Measurements from ENCODE around the gene ZNF771. TPM values are rescaled to one million over a fixed set of nuclear protein-coding genes. Genes with fewer than 3 reads are reported as not detected.

The ZNF771 gene
- total and polyA plus RNA-seq, 9 of the 15 experiments (the other 6 are each of a cell fraction or from before 2014, with no cell fraction given): 1.5 to 12.6 (median 4.4) TPM

GRCh38 chr16:30409125-30410060, 2.0 kb downstream of the ZNF771 start (continued):
- TF ChIP-seq YY1 (IDR thresholded peaks at IDR 0.05; ENCODE audit: borderline replicate concordance in 1 of 3, control insufficient read depth in 1 of 3, extremely low read depth in 1 of 3, insufficient read depth in 3 of 3, insufficient read length in 1 of 3, insufficient replicate concordance in 2 of 3, low read depth in 1 of 3, low read length in 2 of 3) (peak in 2 of 3 experiments; percentile 39 to 40), ZNF184 (CRISPR knock-in tag; IDR thresholded peaks at IDR 0.05) (no peak), HCFC1 (IDR thresholded peaks at IDR 0.05; ENCODE audit: low read depth, low read length) (0 out of 2 replicates have a peak, but pooled peaks have one; percentile 33), MAFK (IDR thresholded peaks at IDR 0.05; ENCODE audit: low read length) (0 out of 2 replicates have a peak, but pooled peaks have one; percentile 9), ZSCAN29 (IDR thresholded peaks at IDR 0.05) (no peak), MNT (conservative IDR thresholded peaks at IDR 0.05) (0 out of 4 replicates have a peak, but pooled peaks of 1 of the 2 experiments have one; percentile 31), ARID4B (CRISPR knock-in tag; IDR thresholded peaks at IDR 0.05) (0 out of 2 replicates have a peak, but pooled peaks have one; percentile 45), CBX1 (IDR thresholded peaks at IDR 0.05; ENCODE audit: low read depth) (peak; percentile 20; the same call in 1 of the 2 replicates), TCF15 (CRISPR knock-in tag; IDR thresholded peaks at IDR 0.05) (no peak), ZNF445 (CRISPR knock-in tag; IDR thresholded peaks at IDR 0.05; ENCODE audit: low read depth) (no peak), ZFP1 (CRISPR knock-in tag; IDR thresholded peaks at IDR 0.05) (no peak), KLF16 (IDR thresholded peaks at IDR 0.05) (peak; percentile 57; the same call in 1 of the 2 replicates), SMAD1 (IDR thresholded peaks at IDR 0.05; ENCODE audit: low read depth, low read length, partially characterized antibody) (peak; percentile 42), ZNF316 (IDR thresholded peaks at IDR 0.05) (no peak), BDP1 (IDR thresholded peaks at IDR 0.05; ENCODE audit: insufficient read depth, insufficient read length) (no peak)
- TF ChIP-seq, protein P1, sequence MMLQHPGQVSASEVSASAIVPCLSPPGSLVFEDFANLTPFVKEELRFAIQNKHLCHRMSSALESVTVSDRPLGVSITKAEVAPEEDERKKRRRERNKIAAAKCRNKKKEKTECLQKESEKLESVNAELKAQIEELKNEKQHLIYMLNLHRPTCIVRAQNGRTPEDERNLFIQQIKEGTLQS (IDR thresholded peaks at IDR 0.05): no peak
- TF ChIP-seq, protein P1 (CRISPR knock-in tag; conservative IDR thresholded peaks at IDR 0.05): 0 out of 2 replicates have a peak, but pooled peaks have one; percentile 43
- TF ChIP-seq, protein P2, sequence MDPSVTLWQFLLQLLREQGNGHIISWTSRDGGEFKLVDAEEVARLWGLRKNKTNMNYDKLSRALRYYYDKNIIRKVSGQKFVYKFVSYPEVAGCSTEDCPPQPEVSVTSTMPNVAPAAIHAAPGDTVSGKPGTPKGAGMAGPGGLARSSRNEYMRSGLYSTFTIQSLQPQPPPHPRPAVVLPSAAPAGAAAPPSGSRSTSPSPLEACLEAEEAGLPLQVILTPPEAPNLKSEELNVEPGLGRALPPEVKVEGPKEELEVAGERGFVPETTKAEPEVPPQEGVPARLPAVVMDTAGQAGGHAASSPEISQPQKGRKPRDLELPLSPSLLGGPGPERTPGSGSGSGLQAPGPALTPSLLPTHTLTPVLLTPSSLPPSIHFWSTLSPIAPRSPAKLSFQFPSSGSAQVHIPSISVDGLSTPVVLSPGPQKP (CRISPR knock-in tag; IDR thresholded peaks at IDR 0.05): no peak

Measured in K562 (cell line).